Glutamatergic neuron (in vitro differentiated cells): ENCODE data around the gene RFK. TPM values are rescaled to one million over a fixed set of nuclear protein-coding genes. Genes with fewer than 3 reads are reported as not detected.

Experiments
- DNase-seq: peaks from one replicate; pipeline ENCODE4 v3.0.0; 2022
- H3K27ac Mint-ChIP-seq: one replicate; pipeline ENCODE4 v1.8.0; 2020; ENCODE audit warnings: mild to moderate bottlenecking, mixed read lengths, inconsistent platforms; ENCODE audit not compliant: unreplicated experiment
- H3K27me3 Mint-ChIP-seq: one replicate; pipeline ENCODE4 v1.8.0; 2020; ENCODE audit warnings: mild to moderate bottlenecking, moderate library complexity, mixed read lengths, inconsistent platforms; ENCODE audit not compliant: unreplicated experiment
- H3K36me3 Mint-ChIP-seq: one replicate; pipeline ENCODE4 v1.8.0; 2020; ENCODE audit warnings: mild to moderate bottlenecking, mixed read lengths, inconsistent platforms; ENCODE audit not compliant: unreplicated experiment
- H3K4me1 Mint-ChIP-seq: one replicate; pipeline ENCODE4 v1.8.0; 2020; ENCODE audit warnings: mild to moderate bottlenecking, low read depth, mixed read lengths, inconsistent platforms; ENCODE audit not compliant: unreplicated experiment
- H3K4me3 Mint-ChIP-seq: one replicate; pipeline ENCODE4 v1.8.0; 2020; ENCODE audit warnings: mild to moderate bottlenecking, mixed read lengths, inconsistent platforms; ENCODE audit not compliant: unreplicated experiment
- H3K9me3 Mint-ChIP-seq: one replicate; pipeline ENCODE4 v1.8.0; 2020; ENCODE audit warnings: mild to moderate bottlenecking, moderate library complexity, mixed read lengths, inconsistent platforms; ENCODE audit not compliant: unreplicated experiment
- CTCF ChIP-seq: fragments of 200-600 bp; sonication (generic); IDR thresholded peaks from one replicate; pipeline ENCODE4 v1.5.0; 2021; ENCODE audit not compliant: partially characterized antibody, unreplicated experiment
- total RNA-seq: library from RNA; stranded (reverse); fragmentation: NEBNext Ultra II Directional; extraction: Animal tissue kit (Norgen Biotek cat#: 25700); gene quantifications from one replicate; pipeline ENCODE4 v1.2.1, GENCODE V29; 2021; ENCODE audit not compliant: unreplicated experiment

Gene RFK
- total RNA-seq, 1 donor from 2014 or later: 12.7 TPM

GRCh38 chr9:76359766-76360165, 34.5 kb downstream of the RFK start:
- no peak for DNase-seq
- TF ChIP-seq CTCF: no peak
- H3K36me3 Mint-ChIP-seq: no peaks in the 10 kb centered on the region
- H3K27ac Mint-ChIP-seq: no peak overlapping the region
- H3K9me3 Mint-ChIP-seq: no peaks in the 10 kb centered on the region
- no peak overlapping the region for H3K4me3 Mint-ChIP-seq
- H3K27me3 Mint-ChIP-seq: no peaks in the 10 kb centered on the region
- H3K4me1 Mint-ChIP-seq: no peaks in the 10 kb centered on the region

- H3K36me3 Mint-ChIP-seq: no peaks in the 10 kb centered on the region
- no peak overlapping the region for H3K4me3 Mint-ChIP-seq
Measured at GRCh38 chr9:76359365-76359764, 34.9 kb downstream of the RFK start.

GRCh38 chr9:76358628-76359280, 35.5 kb downstream of the RFK start:
- Mint-ChIP-seq H3K36me3 (no peaks in the 10 kb centered on the region), H3K9me3 (no peaks in the 10 kb centered on the region), H3K4me1 (no peaks in the 10 kb centered on the region), H3K4me3 (no peak overlapping the region), H3K27ac (no peak overlapping the region), H3K27me3 (no peaks in the 10 kb centered on the region)
- no peak for DNase-seq
- TF ChIP-seq CTCF: no peak

More at GRCh38 chr9:76359365-76359764, 34.9 kb downstream of the RFK start:
- no peak for DNase-seq
- H3K9me3 Mint-ChIP-seq: no peaks in the 10 kb centered on the region
- H3K27ac Mint-ChIP-seq: no peak overlapping the region
- H3K4me1 Mint-ChIP-seq: no peaks in the 10 kb centered on the region
- no peaks in the 10 kb centered on the region for H3K27me3 Mint-ChIP-seq
- TF ChIP-seq CTCF: no peak

- Mint-ChIP-seq H3K27me3 (no peaks in the 10 kb centered on the region), H3K27ac (no peak overlapping the region), H3K4me1 (no peaks in the 10 kb centered on the region), H3K36me3 (no peaks in the 10 kb centered on the region), H3K4me3 (no peak overlapping the region), H3K9me3 (no peaks in the 10 kb centered on the region)
- no peak for TF ChIP-seq CTCF
- no peak for DNase-seq
Measured at GRCh38 chr9:76357555-76357954, 36.7 kb downstream of the RFK start.

GRCh38 chr9:76355886-76356285, 38.3 kb downstream of the RFK start:
- TF ChIP-seq CTCF: no peak
- Mint-ChIP-seq H3K4me1 (no peaks in the 10 kb centered on the region), H3K4me3 (no peak overlapping the region), H3K27me3 (no peaks in the 10 kb centered on the region), H3K27ac (no peak overlapping the region), H3K36me3 (no peaks in the 10 kb centered on the region), H3K9me3 (no peaks in the 10 kb centered on the region)
- DNase-seq: no peak
